ENCODE results near the gene MAGI2.
"Not testable (repeated sequence)": the region's sequence is repeated elsewhere in the genome, so short reads cannot be mapped to it uniquely, and the experiment has no call there.

MAGI2 gene

DNA sequence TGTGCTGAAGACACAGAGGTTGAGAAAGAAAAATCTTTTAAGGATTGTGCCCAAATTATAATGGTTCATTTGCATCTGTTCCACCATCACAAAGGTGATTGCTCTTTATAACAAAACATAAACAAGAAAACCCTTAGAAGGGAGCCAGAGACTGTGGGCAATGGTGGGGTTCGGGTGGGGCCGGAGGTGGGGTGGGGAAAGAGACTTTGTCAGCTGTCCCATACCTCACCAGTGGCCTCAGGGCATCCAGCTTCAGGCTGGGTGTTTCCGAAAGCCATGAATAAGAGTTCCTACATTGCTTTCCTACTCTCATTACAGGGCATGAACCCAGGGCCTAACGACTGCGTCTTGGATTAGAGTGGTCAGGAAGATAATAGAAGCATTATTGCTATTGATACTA, 1427.0 kb downstream of the MAGI2 start:
- in situ Hi-C loops (cut with MboI; ENCODE audit: low sequenced_read_pairs) = no loop called here

DNA sequence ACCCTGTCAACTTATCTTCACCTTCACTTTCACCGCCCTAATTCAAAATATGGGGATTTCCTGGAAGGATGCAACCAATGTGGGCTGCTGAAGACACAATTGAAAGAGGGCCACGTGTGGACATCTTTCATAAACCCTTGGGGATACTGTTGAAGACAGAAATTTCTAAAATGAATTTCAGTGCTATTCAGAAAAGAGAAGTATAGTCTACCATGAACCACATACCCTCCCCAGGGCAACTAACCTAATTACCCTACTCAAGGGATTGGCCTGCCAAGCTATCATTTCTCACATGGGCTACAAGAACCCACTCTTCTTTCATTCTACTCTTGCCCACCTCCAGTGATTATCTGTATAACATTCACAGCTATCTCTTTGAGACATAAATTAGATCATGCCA, 1428.9 kb downstream of the MAGI2 start:
- in situ Hi-C loops (cut with MboI; ENCODE audit: low sequenced_read_pairs) = no loop called here

DNA sequence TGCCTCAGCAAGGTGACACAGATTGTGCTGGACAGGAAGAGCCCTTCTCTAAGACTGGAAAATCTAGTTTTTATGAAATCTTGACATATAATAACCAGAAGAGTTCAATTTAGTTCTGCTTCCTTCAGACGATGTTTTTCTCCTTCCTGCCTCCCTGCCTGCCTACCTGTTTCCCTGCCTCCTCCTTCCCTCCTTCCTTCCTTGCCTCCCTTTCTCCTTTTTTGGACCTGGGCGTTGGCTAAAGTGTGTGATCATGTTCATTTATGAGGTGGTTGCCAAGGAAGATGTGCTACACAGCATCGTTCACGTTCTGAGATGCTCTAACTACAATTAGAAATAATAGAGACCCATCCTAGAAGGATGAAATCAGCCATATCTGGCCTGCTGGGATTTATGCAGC, 1430.3 kb downstream of the MAGI2 start:
- in situ Hi-C loops (cut with MboI; ENCODE audit: low sequenced_read_pairs) = no loop called here

DNA sequence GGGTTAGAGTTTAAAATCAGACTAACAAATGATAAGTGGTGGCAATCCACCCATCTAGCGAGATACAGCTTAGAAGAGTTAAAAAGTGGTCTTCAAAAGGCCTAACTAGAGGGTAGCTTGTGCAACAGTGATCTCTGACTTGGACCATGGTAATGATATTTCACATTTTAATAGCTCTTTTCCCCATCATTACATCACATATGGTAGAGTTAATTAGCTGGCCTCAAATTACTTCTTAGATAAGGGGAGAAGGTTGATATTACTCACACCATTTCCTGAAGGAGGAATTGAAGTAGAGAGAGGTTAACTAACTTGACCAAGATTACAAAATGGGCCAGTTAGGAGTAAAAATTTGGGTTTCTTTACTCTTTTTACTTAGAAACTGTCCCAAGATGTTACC, 1431.3 kb downstream of the MAGI2 start:
- in situ Hi-C loops (cut with MboI; ENCODE audit: low sequenced_read_pairs) = no loop called here

DNA sequence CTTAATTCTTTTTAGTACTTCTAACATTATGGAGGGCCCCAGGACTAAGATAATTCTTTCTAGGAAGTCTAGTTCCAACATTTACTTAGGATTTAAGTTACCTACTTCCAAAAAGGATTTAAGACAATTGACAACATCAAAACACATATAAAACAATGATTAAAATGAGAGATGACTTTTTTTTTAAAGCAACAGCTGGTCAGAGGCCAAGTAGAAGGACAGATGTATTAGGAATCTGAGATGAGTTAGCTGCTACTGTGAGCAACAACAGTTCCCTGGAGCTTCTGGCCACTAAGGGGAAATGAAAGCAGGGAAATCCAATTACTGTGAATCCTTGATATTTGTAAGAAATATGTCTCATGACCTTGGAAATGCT, 1432.6 kb downstream of the MAGI2 start:
- in situ Hi-C loops (cut with MboI; ENCODE audit: low sequenced_read_pairs) = no loop called here

DNA sequence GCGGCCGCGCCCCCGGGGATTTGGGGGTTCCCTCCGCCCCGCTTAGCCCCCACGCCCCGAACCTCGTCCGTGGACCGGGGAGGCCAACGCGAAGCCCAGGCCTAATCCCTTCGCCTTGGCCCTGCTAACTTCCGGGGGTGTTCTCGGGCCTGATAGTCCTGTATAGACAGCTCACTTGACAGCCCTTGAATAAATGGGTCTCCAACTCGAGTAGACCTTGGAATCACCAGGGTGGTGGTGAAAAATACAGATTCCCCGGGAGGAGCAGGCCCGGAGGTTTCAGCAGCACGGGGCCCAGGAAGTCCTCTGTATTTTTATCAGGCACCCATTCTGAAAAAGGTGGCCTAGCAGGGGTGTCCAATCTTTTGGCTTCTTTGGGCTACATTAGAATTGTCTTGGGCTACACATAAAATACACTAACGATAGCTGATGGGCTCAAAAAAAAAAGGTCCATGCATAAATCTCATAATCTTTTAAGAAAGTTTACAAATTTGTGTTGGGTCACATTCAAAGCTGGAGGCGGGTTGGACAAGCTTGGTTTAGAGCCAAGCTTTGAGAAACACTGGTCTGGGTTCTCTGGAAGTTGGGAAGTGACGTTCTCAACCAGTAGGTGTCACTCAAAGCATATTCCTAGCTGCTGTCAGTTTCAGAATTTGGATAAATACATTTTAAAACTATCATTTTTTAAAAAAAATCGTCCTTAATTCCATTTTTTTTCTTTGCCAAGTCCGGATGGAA, 1433.2 kb downstream of the MAGI2 start:
- in situ Hi-C loops (cut with MboI; ENCODE audit: low sequenced_read_pairs) = no loop called here

DNA sequence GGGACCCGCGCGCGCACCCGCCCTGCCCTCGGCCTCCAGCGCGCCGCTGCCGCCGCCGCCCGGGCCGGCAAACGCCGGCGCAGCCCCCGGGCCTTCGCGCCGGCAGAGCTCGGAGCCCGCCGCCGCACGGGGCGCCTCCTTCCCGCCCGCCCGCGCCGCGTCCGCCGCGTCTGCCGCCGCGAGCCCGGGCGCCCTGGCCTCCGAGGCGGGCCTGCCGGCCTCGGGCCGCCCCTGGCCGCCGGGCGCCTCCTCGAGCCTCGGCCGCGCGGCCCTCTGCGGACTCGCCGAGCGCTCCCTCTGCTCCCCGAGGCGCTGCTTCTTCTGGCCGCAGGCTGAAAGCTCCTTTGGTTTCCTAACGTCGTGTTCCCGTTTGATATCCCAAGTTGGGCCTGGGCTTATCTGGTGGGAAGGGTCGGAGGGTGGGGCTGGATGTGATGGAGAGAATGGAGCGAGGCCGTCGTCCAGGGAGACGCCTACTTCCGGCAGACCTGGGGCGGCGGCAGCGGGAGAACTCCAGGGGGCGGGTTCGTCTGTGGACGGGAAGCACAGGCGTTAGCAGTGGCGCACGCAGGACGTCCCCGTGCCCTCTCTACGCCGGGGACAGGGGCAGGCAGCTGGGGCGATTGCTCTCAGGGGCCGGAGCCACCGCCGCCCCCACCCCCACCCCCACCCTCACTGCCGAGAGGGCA, 1433.9 kb downstream of the MAGI2 start:
- in situ Hi-C loops (cut with MboI; ENCODE audit: low sequenced_read_pairs) = no loop called here

DNA sequence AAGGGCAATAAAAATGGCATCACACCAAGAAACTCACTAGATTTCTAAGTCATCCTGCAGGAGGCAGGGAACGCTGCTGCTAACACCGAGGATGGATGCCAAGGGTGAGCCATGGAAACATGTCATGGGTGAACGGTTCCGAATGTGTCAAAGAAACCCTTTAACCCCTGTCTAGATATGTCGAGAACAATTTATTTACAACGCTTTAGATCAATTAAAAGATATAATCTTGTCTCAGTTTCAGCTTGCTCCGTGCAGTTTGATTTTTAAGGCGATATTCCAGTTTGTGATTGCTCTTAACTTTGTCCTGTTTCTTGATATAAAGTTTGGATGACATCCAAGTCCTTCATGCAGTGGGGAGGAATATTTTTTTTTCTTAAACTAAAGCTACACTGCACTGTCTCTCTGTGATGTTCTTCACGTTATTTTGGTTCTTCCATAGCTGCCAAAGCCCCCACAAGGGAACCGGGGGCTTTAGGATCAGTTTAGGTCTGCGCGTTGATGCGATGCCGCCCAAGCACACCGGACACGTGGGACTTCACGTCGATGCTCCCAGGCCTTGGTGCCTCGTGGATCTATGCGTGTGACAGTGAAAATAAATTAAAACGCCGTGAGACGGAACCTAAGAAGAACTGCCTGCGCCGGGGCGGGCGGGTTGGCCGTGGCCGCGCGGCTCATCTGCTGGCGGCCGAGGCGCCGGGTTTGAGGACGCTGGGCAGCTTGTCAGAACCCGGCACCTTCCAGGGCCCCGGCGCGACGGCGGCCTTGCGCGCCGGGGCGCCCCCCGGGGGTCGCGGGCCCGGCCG, 1434.6 kb downstream of the MAGI2 start:
- in situ Hi-C loops (cut with MboI; ENCODE audit: low sequenced_read_pairs) = no loop called here

DNA sequence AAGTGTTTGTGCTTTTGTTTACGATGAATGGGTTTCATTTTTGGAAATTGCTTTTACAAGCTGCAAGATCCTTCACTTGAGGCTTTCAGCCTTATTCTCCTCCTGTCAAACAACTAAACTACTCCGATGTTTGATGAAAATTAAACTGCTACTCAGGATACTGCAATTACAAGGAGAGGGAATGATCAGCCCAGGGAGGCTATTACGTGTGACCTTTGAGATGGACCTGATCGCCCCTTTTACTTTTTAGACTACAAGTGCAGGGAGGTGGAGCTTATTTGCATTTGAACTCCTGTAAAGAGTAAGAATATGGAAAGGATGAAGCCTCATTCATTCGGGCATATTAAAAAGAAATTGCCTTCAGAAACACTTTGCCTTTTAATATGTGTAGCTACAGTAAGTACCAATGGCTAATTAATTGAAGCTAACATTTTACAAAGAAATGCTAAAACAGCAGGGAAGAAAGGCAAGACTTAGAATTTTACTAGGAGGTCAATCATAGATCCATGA, 1435.8 kb downstream of the MAGI2 start:
- in situ Hi-C loops (cut with MboI; ENCODE audit: low sequenced_read_pairs) = no loop called here

DNA sequence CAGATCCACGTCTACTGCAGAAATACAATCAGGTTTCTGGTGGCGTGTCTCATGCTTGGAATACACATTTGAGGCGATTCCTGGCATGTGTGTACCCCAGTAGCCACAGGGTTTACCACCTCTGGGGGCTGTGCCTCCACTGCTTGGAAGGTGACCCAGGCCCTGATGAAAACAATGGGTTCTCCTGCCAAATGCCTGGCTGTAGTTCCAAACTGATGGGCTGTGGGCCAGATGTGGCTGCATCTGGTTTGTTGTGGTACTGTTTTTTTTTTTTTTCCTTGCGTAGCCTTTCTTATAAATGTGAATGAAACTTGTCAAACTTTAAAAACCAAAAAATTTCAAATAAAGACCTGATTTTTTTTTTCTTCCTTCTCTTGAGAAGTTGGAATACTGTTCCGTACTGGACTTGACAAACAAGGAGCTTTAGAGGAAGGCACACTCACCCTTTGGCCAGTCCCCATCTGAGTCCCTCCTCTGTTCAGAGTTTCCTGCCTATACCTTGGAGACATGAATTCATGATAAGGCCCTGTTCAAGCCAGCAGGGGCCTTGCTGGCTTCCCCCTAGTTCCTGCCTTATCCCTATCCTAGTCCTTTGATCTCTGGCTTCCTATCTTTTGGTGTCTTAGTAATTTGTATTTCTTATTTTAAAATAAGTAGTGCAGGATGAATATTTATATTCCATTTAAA, 1437.8 kb downstream of the MAGI2 start:
- in situ Hi-C loops (cut with MboI; ENCODE audit: low sequenced_read_pairs) = no loop called here

DNA sequence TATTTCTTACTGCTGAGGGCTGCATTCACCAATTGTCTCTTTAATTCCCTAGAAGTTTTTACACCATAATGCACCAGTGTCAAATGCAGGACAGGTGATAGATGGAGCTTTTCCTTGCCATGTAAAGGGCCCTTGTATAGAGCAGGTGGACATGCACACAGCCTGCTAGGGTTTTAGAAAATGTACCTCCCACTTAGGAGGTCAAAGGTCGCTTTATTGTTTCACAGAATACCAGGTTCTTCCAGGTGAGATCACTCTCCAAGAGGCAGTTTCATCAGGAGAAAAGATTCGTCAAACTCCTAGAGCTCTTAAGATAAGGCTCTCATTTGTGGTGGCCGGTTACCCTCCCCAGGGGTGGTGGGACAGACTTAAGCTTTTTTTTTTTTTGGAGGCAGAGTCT, 1439.1 kb downstream of the MAGI2 start:
- in situ Hi-C loops (cut with MboI; ENCODE audit: low sequenced_read_pairs) = no loop called here

DNA sequence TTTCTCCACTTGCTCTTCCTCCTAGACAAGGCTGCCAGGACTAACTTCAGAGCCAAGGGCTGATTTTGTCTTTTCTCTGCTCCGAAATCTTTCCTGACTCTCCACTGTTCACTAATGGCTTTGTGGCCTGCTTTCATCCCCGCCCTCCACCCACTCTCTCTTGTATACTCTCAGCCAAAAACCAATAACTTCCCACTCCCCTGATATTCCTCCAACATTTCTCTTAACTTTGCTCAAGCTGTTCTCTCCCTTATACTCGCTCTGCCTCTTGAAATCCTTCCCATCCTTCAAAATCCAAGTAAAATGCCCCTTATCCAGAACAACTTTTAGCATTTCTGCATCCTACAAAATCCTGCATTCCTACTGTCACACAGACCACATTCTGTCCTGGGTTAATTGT, 1440.1 kb downstream of the MAGI2 start:
- in situ Hi-C loops (cut with MboI; ENCODE audit: low sequenced_read_pairs) = no loop called here

DNA sequence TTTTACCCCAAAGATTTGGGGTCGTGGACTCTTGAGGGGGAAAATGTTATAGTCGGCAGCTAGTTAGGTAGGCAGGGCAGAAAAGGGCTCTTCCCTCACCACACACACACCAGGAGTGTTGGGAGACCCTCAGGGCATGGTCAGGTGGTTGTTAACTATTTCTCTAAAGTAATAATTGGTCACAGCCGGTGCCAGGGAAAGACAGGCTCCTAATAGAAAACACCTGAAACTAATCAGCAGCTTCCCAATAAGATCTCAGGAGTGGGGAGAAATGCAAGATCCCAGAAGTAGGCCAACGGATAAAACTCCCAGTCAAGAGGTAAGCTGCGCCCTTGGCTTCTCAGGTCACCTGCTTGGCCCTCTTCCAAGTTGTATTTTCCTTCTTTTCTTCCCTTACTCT, 1441.8 kb downstream of the MAGI2 start:
- in situ Hi-C loops (cut with MboI; ENCODE audit: low sequenced_read_pairs) = no loop called here

DNA sequence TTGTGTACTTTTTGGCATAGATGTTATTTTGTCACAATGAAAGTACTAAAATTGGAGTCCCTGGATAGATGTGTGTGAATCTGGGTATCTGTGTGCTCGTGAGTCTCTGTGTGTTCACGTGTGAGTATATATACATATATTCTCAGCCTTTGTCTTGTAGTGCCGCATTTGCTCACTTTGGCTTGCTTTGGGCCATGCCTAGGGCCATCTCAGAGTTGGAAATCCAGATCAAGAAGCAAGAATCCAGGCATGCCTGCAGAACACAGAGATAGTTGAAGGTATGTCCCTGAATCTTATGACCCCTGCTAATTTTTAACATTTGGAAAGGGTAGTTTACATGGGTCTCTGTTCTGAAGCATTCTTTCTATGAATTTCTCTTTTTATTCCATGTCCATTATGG, 1446.2 kb downstream of the MAGI2 start:
- in situ Hi-C loops (cut with MboI; ENCODE audit: low sequenced_read_pairs) = no loop called here

DNA sequence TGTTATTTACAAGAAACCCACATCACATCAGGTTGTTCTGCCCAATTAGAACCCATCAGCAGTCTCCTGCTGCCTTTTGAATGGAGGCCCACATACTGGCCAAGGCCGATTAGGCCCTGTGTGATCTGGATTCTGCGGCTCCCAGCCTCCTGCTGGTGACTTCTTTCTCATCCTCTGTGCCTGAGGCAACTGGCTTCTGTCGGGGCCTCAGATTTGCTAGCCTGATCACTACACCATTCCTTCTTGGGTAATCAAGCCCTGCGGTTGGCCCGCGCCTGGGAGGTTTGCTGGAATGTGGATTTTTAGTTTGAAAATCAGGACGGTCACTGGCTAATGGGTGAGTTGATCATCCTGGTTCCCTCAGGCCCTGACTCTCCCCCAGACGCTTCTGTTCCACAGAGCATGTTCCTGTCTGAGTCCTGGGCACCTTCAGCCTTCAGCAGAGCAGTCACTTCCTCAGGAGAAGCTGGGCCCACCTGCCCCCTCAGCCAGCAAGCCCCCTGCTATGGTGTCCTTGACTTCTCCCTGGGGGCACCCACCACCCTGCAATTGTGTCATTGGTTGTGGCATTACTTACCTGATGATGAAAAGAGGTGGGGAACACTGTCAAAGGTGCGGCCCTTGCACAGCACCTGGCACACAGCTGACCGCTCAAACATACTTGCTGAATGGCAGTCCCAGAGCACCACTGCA, 1447.3 kb downstream of the MAGI2 start:
- in situ Hi-C loops (cut with MboI; ENCODE audit: low sequenced_read_pairs) = no loop called here

DNA sequence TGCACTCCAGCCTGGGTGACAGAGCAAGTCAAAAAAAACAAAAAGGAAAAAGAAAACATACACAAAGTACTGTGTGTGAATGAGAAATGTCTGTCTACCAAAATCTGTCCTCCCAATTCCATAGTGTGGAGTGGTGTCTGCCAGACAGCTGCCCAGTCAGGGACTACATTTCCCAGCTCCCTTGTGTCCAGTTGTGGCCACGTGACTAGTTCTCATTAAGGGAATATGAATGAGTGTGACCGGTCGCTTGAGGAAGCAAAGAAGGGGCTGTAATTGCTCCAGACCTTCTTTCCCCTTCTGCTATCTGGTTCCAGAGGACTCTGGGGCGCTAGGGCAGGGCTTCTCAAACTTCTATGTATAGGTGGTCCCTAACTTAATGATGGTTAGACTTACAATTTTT, 1450.8 kb downstream of the MAGI2 start:
- in situ Hi-C loops (cut with MboI; ENCODE audit: low sequenced_read_pairs) = no loop called here

DNA sequence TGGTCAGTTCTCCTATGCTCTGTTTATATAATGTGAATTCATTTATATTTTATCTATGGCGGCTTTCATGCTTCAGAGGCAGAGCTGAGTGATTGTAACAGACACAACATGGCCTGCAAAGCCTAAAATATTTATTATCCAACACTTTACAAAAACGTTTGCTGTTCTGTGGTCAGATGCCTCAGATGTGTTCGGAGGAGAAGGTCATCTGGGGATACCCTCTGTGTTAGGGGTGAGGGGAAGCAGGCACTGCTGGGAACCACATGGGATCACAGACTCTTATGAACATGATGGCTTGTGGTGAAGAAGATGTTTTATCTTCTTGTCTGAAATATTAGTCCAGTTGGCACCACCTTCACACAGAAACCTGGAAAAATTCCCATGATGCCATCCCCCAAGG, 1451.4 kb downstream of the MAGI2 start:
- in situ Hi-C loops (cut with MboI; ENCODE audit: low sequenced_read_pairs) = no loop called here

DNA sequence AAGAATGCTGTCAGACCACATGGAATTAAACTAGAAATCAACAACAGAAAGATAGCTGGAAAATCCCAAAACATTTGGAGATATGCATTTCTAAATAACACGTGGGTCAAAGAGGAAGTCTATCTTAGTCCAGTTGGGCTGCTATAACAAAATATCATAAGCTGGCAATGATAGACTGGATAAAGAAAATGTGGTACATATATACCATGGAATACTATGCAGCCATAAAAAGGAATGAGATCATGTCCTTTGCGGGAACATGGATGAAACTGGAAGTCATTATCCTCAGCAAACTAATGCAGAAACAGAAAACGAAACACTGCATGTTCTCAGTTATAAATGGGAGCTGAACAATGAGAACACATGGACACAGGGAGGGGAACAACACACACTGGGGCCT, 1454.3 kb downstream of the MAGI2 start:
- in situ Hi-C loops (cut with MboI; ENCODE audit: low sequenced_read_pairs) = not testable (repeated sequence)

DNA sequence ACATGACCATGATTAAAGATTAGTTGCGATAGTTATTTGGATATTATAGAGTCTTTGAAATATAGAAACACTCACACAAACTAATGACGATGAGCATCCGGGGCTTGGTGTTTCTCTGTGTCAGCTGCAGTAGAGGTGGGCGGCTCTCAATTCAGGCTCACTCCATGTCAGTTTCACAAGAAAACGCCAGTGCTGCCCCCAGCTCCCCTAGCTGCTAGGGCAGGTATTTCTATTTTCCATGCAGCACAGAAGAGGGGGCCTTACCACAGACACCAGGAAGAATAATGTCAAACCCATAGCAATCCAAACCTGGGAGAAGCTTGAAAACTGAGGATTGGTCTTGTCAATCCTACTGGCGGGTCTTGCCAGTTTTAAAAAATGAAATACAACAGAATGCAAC, 1457.8 kb downstream of the MAGI2 start:
- in situ Hi-C loops (cut with MboI; ENCODE audit: low sequenced_read_pairs) = no loop called here

DNA sequence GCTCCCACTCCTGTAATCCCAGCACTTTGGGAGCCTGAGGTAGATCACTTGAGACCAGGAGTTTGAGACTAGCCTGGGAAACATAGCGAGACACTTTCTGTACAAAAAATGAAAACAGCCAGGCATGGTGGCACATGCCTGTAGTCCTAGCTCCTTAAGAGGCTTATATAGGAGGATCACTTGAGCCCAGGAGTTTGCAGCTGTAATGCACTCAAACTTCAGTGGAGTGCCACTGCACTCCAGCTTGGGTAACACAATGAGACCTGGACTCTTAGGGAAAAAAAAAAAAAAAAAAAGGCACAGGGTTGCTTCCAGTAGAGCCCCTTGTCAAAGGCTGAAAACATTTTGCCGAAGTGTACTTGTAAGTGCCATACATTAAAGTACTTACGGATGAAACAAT, 1459.6 kb downstream of the MAGI2 start:
- in situ Hi-C loops (cut with MboI; ENCODE audit: low sequenced_read_pairs) = no loop called here

DNA sequence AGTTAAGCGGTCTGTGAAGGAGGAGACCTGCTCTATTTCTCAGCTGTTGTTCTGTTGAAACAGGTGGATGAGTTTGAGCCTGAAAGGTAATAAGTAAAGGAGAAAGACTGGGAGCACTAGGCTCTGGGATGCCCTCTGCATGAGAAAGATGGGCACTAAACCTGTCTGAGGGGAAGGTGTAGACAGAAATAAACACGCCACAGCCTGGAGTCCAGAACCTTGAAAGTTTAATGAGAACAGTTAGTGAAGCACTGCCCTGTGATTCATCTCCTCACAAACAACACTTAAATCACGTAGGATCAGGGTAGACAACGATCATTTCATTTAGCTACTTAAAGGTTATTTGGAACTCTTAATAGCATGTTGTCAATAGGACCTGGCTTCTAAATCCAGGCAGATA, 1461.8 kb downstream of the MAGI2 start:
- in situ Hi-C loops (cut with MboI; ENCODE audit: low sequenced_read_pairs) = no loop called here

All from hTERT RPE-1 (cell line).